Mucosa of stomach (tissue), 1 donor: ENCODE data around the gene G6PD.
"Not testable (repeated sequence)": the region's sequence is repeated elsewhere in the genome, so short reads cannot be mapped to it uniquely, and the experiment has no call there.

ENCODE experiments used
- H3K27me3 ChIP-seq: one replicate; pipeline ENCODE4 v1.7.0; 2013; ENCODE audit warnings: mild to moderate bottlenecking, low read length; ENCODE audit not compliant: control insufficient read depth, insufficient read depth
- H3K36me3 ChIP-seq: one replicate; pipeline ENCODE4 v1.7.0; 2013; ENCODE audit warnings: low read length; ENCODE audit not compliant: control insufficient read depth, insufficient read depth
- H3K4me1 ChIP-seq: one replicate; pipeline ENCODE4 v1.7.0; 2013; ENCODE audit warnings: mild to moderate bottlenecking, low read length; ENCODE audit not compliant: control insufficient read depth, insufficient read depth
- H3K4me3 ChIP-seq: one replicate; pipeline ENCODE4 v1.7.0; 2013; ENCODE audit warnings: low read length
- H3K9ac ChIP-seq: one replicate; pipeline ENCODE4 v1.7.0; 2013; ENCODE audit warnings: mild to moderate bottlenecking, low read length, moderate library complexity
- H3K9me3 ChIP-seq: one replicate; pipeline ENCODE4 v1.7.0; 2013; ENCODE audit warnings: mild to moderate bottlenecking, low read length, moderate library complexity; ENCODE audit not compliant: control insufficient read depth
- donor health status: Pancreatic carcinoma.

G6PD gene

GRCh38 chrX:154506483-154507332 is 39.9 kb downstream of the G6PD start:
- Histone ChIP-seq H3K9ac (no peak overlapping the region), H3K27me3 (no peaks in the 10 kb centered on the region), H3K4me3 (no peak overlapping the region), H3K4me1 (no peaks in the 10 kb centered on the region), H3K9me3 (no peaks in the 10 kb centered on the region), H3K36me3 (no peaks in the 10 kb centered on the region)

- Histone ChIP-seq H3K27me3 (no peaks in the 10 kb centered on the region), H3K4me3 (no peak overlapping the region), H3K36me3 (no peaks in the 10 kb centered on the region), H3K9ac (no peak overlapping the region), H3K9me3 (no peaks in the 10 kb centered on the region), H3K4me1 (no peaks in the 10 kb centered on the region)
Observed at GRCh38 chrX:154505734-154506133, 40.9 kb downstream of the G6PD start.

GRCh38 chrX:154502989-154503388 is 43.7 kb downstream of the G6PD start:
- Histone ChIP-seq H3K9me3 (no peaks in the 10 kb centered on the region), H3K4me3 (no peak overlapping the region), H3K4me1 (no peaks in the 10 kb centered on the region), H3K9ac (no peak overlapping the region), H3K27me3 (no peaks in the 10 kb centered on the region), H3K36me3 (no peaks in the 10 kb centered on the region)

- H3K4me3 ChIP-seq: no peak overlapping the region
- H3K9ac ChIP-seq: no peak overlapping the region
- no peaks in the 10 kb centered on the region for H3K4me1 ChIP-seq
- H3K36me3 ChIP-seq: no peaks in the 10 kb centered on the region
- no peaks in the 10 kb centered on the region for H3K9me3 ChIP-seq
- no peaks in the 10 kb centered on the region for H3K27me3 ChIP-seq
Observed at GRCh38 chrX:154502098-154502497, 44.5 kb downstream of the G6PD start.

GRCh38 chrX:154501423-154501822 is 45.2 kb downstream of the G6PD start:
- H3K36me3 ChIP-seq, H3K9me3 ChIP-seq, H3K4me3 ChIP-seq, H3K27me3 ChIP-seq, H3K4me1 ChIP-seq, H3K9ac ChIP-seq: not testable (repeated sequence)

GRCh38 chrX:154496591-154497137 is 50.0 kb downstream of the G6PD start:
- not testable (repeated sequence) for H3K9ac ChIP-seq, H3K9me3 ChIP-seq, H3K4me1 ChIP-seq, H3K36me3 ChIP-seq, H3K4me3 ChIP-seq, H3K27me3 ChIP-seq

GRCh38 chrX:154495472-154495922 is 51.1 kb downstream of the G6PD start:
- no peak overlapping the region for H3K9ac ChIP-seq
- H3K9me3 ChIP-seq: no peaks in the 10 kb centered on the region
- no peaks in the 10 kb centered on the region for H3K4me1 ChIP-seq
- no peaks in the 10 kb centered on the region for H3K36me3 ChIP-seq
- H3K27me3 ChIP-seq: no peaks in the 10 kb centered on the region
- H3K4me3 ChIP-seq: no peak overlapping the region

GRCh38 chrX:154494715-154495114 is 51.9 kb downstream of the G6PD start:
- no peak overlapping the region for H3K9ac ChIP-seq
- H3K4me1 ChIP-seq: no peaks in the 10 kb centered on the region
- H3K9me3 ChIP-seq: no peaks in the 10 kb centered on the region
- H3K36me3 ChIP-seq: no peaks in the 10 kb centered on the region
- no peak overlapping the region for H3K4me3 ChIP-seq
- no peaks in the 10 kb centered on the region for H3K27me3 ChIP-seq

- H3K4me1 ChIP-seq: peaks cover 8% of the 10 kb centered on the region
- H3K9ac ChIP-seq: peak within 1 kb of the TSS; percentile 70
- peak within 1 kb of the TSS; percentile 31 for H3K4me3 ChIP-seq
- no peaks in the 10 kb centered on the region for H3K36me3 ChIP-seq
- H3K9me3 ChIP-seq: no peaks in the 10 kb centered on the region
- H3K27me3 ChIP-seq: no peaks in the 10 kb centered on the region
Observed at GRCh38 chrX:154490414-154491083, 56.1 kb downstream of the G6PD start, which contains the start of gene SLC10A3. TSS of gene SLC10A3 (minus strand) at chrX:154490629. CDS start at chrX:154488940, 1,689 bp downstream.

- peak overlapping the region; percentile 65 for H3K9ac ChIP-seq
Observed at GRCh38 chrX:154490021-154490413, 56.6 kb downstream of the G6PD start.

GRCh38 chrX:154489182-154489581 is 57.5 kb downstream of the G6PD start:
- Histone ChIP-seq H3K9me3 (no peaks in the 10 kb centered on the region), H3K36me3 (no peaks in the 10 kb centered on the region), H3K4me1 (peaks cover 21% of the 10 kb centered on the region), H3K27me3 (no peaks in the 10 kb centered on the region), H3K4me3 (no peak overlapping the region), H3K9ac (peak overlapping the region; percentile 65)

More at GRCh38 chrX:154490021-154490413, 56.6 kb downstream of the G6PD start:
- H3K4me3 ChIP-seq: peak overlapping the region; percentile 31
- H3K27me3 ChIP-seq: no peaks in the 10 kb centered on the region
- no peaks in the 10 kb centered on the region for H3K9me3 ChIP-seq
- no peaks in the 10 kb centered on the region for H3K36me3 ChIP-seq
- peaks cover 13% of the 10 kb centered on the region for H3K4me1 ChIP-seq
